PC-3 (cell line): ENCODE data around the gene RFPL1. TPM values are rescaled to one million over a fixed set of nuclear protein-coding genes. Genes with fewer than 3 reads are reported as not detected.
"Not testable (repeated sequence)": the region's sequence is repeated elsewhere in the genome, so short reads cannot be mapped to it uniquely, and the experiment has no call there.

Source experiments
- ATAC-seq: fragments of 200-7000 bp; cut with Tn5 transposase; 2 replicates; pipeline ENCODE4 v1.9.1; 2020; ENCODE audit warnings: mild to moderate bottlenecking, moderate library complexity
- BruUV-seq: library from RNA; stranded (reverse); fragments of 400-500 nt; replicated peaks from 2 replicates; lab custom pipeline; 2021; lab: Mats Ljungman, UMichigan
- CTCF ChIA-PET: fragments of 300-600 bp; sonication (Branson Sonifier 250); formaldehyde crosslinking; loops from one replicate; lab custom pipeline; 2022; ENCODE audit warnings: antibody characterized with exemption; lab: Charles Lee
- POLR2A ChIA-PET: fragments of 300-600 bp; sonication (Branson Sonifier 250); formaldehyde crosslinking; loops from one replicate; lab custom pipeline; 2022; ENCODE audit warnings: antibody characterized with exemption; ENCODE audit not compliant: unreplicated experiment; lab: Charles Lee
- DNase-seq: peaks from one replicate; pipeline ENCODE4 v3.0.0-alpha.2; 2015
- H2AFZ ChIP-seq: fragments of 300-600 bp; sonication (generic); 2 replicates; pipeline ENCODE4 v1.6.0; 2016; ENCODE audit warnings: antibody characterized with exemption, low read length
- H3F3A ChIP-seq: fragments of 300-600 bp; sonication (generic); one replicate; pipeline ENCODE4 v1.6.0; 2017; ENCODE audit warnings: antibody characterized with exemption, low read length, control low read depth, mild to moderate bottlenecking; ENCODE audit not compliant: unreplicated experiment
- H3K27ac ChIP-seq: fragments of 300-600 bp; sonication (generic); 2 replicates; pipeline ENCODE4 v1.5.1; 2016; ENCODE audit warnings: mild to moderate bottlenecking, low read length
- H3K27me3 ChIP-seq: fragments of 300-600 bp; sonication (generic); 2 replicates; pipeline ENCODE4 v1.6.1; 2016; ENCODE audit warnings: low read length, mixed read lengths
- H3K36me3 ChIP-seq: fragments of 300-600 bp; sonication (generic); 2 replicates; pipeline ENCODE4 v1.6.1; 2016; ENCODE audit warnings: low read depth, mixed run types, low read length, mixed read lengths
- H3K4me1 ChIP-seq: fragments of 300-600 bp; sonication (generic); 2 replicates; pipeline ENCODE4 v1.5.1; 2016; ENCODE audit warnings: low read length; ENCODE audit not compliant: insufficient read depth
- H3K4me2 ChIP-seq: fragments of 300-600 bp; sonication (generic); 2 replicates; pipeline ENCODE4 v1.6.0; 2016; ENCODE audit warnings: low read length
- H3K4me3 ChIP-seq: fragments of 300-600 bp; sonication (generic); 2 replicates; pipeline ENCODE4 v1.5.1; 2016; ENCODE audit warnings: mild to moderate bottlenecking, low read length, mixed read lengths
- H3K79me2 ChIP-seq: fragments of 300-600 bp; sonication (generic); 2 replicates; pipeline ENCODE4 v1.6.1; 2017; ENCODE audit warnings: low read length, mixed read lengths
- H3K9ac ChIP-seq: fragments of 300-600 bp; sonication (generic); 2 replicates; pipeline ENCODE4 v1.6.0; 2016; ENCODE audit warnings: mild to moderate bottlenecking, low read length
- H3K9me2 ChIP-seq: fragments of 300-600 bp; sonication (generic); replicated peaks from 2 replicates; pipeline ENCODE4 v1.6.1; 2016; ENCODE audit warnings: mixed run types, low read length, mixed read lengths
- H3K9me3 ChIP-seq: fragments of 300-600 bp; sonication (generic); 2 replicates; pipeline ENCODE4 v1.6.1; 2016; ENCODE audit warnings: low read length, mixed read lengths
- H4K20me1 ChIP-seq: fragments of 300-600 bp; sonication (generic); 2 replicates; pipeline ENCODE4 v1.6.1; 2016; ENCODE audit warnings: low read length, mixed read lengths
- EZH2 ChIP-seq: fragments of 300-600 bp; sonication (generic); IDR thresholded peaks from one replicate; pipeline ENCODE4 v1.6.1; 2017; ENCODE audit warnings: antibody characterized with exemption, mild to moderate bottlenecking, low read length; ENCODE audit not compliant: unreplicated experiment
- EZH2phosphoT487 ChIP-seq: fragments of 300-600 bp; sonication (generic); IDR thresholded peaks from 2 replicates; pipeline ENCODE4 v1.6.1; 2018; ENCODE audit warnings: mild to moderate bottlenecking, antibody characterized with exemption, low read length, borderline replicate concordance
- intact Hi-C: fragments of 100-400 bp; cut with micrococcal nuclease; formaldehyde crosslinking; loops from 2 replicates; pipeline ENCODE4 v1.9.0; 2023
- total RNA-seq: library from RNA; depleted of rRNA; stranded (reverse); fragments of >200 nt; gene quantifications from 2 replicates; pipeline ENCODE4 v1.2.3, GENCODE V29; 2014
- TF ChIP-seq, protein P1 (sequence below): fragments of 300-600 bp; sonication (generic); conservative IDR thresholded peaks from 2 replicates; pipeline ENCODE4 v1.5.1; 2017; ENCODE audit warnings: antibody characterized with exemption, low read depth, mild to moderate bottlenecking, low read length

The RFPL1 gene
- total RNA-seq, 1 experiment from 2014 or later: not detected

DNA sequence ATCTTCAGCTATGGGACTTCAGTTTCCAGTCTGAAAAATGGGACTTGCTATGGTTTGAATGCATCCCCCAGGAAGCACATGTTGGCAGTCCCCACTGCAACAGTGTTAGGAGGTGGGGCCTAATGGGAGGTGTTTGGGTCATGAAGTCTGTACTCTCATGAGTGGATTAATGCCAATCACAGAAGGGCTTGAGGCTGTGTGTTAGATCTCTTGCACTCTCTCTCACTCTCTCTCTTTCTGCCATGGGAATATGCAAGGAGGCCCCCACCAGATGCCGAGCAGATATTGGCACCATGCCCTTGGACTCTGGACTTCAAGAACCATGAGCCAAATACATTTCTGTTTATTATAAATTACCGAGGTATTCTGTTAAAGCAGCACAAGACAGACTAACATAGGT, 42.3 kb upstream of the RFPL1 start:
- no peaks in the 10 kb centered on the region for H3F3A ChIP-seq
- no peak for DNase-seq
- no peak overlapping the region for H3K9ac ChIP-seq
- BruUV-seq: no TSS peak
- intact Hi-C loops: no loop called here
- H3K4me1 ChIP-seq: peaks cover 22% of the 10 kb centered on the region
- H2AFZ ChIP-seq: no peak overlapping the region
- no peak for ATAC-seq
- ChIA-PET POLR2A (no interaction called here), CTCF (no interaction called here)
- no peaks in the 10 kb centered on the region for H3K9me3 ChIP-seq
- no peaks in the 10 kb centered on the region for H4K20me1 ChIP-seq
- H3K4me2 ChIP-seq: no peak overlapping the region
- no peaks in the 10 kb centered on the region for H3K27me3 ChIP-seq
- no peak overlapping the region for H3K27ac ChIP-seq
- no peaks in the 10 kb centered on the region for H3K9me2 ChIP-seq
- no peak for TF ChIP-seq EZH2
- TF ChIP-seq EZH2phosphoT487: no peak
- TF ChIP-seq, protein P1, sequence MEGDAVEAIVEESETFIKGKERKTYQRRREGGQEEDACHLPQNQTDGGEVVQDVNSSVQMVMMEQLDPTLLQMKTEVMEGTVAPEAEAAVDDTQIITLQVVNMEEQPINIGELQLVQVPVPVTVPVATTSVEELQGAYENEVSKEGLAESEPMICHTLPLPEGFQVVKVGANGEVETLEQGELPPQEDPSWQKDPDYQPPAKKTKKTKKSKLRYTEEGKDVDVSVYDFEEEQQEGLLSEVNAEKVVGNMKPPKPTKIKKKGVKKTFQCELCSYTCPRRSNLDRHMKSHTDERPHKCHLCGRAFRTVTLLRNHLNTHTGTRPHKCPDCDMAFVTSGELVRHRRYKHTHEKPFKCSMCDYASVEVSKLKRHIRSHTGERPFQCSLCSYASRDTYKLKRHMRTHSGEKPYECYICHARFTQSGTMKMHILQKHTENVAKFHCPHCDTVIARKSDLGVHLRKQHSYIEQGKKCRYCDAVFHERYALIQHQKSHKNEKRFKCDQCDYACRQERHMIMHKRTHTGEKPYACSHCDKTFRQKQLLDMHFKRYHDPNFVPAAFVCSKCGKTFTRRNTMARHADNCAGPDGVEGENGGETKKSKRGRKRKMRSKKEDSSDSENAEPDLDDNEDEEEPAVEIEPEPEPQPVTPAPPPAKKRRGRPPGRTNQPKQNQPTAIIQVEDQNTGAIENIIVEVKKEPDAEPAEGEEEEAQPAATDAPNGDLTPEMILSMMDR: no peak
- no peak overlapping the region for H3K4me3 ChIP-seq
- H3K79me2 ChIP-seq: no peaks in the 10 kb centered on the region
- no peaks in the 10 kb centered on the region for H3K36me3 ChIP-seq

DNA sequence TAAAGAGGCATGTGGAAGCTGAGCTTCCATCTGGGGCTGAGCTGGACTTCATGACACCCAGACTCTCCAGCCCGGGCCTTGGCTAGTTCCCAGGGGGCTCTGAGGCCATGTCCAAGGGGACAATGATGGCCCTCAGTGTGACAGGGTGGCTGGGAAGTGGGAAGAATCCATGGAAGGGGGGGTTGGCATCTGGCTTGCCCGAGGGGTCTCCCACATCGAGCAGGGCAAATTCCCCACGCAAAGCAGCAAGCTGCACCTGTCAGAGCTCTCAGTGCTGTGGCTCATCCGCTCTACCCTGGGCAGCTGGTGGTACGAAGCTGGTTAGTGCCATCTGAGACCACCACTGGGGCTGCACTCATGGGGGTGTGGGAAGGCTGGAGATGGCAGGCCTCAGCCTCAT, 40.6 kb upstream of the RFPL1 start:
- H3K9me2 ChIP-seq: no peaks in the 10 kb centered on the region
- H3F3A ChIP-seq: no peaks in the 10 kb centered on the region
- H3K4me3 ChIP-seq: no peak overlapping the region
- no peak overlapping the region for H3K4me2 ChIP-seq
- TF ChIP-seq, protein P1: no peak
- TF ChIP-seq EZH2phosphoT487 (no peak), EZH2 (no peak)
- H3K27ac ChIP-seq: no peak overlapping the region
- BruUV-seq: no TSS peak
- no peak overlapping the region for H3K9ac ChIP-seq
- intact Hi-C loops: no loop called here
- ATAC-seq (no peak), DNase-seq (no peak)
- H3K9me3 ChIP-seq: no peaks in the 10 kb centered on the region
- H3K27me3 ChIP-seq: no peaks in the 10 kb centered on the region
- peaks cover 22% of the 10 kb centered on the region for H3K4me1 ChIP-seq
- no peaks in the 10 kb centered on the region for H3K79me2 ChIP-seq
- no peak overlapping the region for H2AFZ ChIP-seq
- ChIA-PET POLR2A (no interaction called here), CTCF (no interaction called here)
- H3K36me3 ChIP-seq: no peaks in the 10 kb centered on the region
- no peaks in the 10 kb centered on the region for H4K20me1 ChIP-seq

DNA sequence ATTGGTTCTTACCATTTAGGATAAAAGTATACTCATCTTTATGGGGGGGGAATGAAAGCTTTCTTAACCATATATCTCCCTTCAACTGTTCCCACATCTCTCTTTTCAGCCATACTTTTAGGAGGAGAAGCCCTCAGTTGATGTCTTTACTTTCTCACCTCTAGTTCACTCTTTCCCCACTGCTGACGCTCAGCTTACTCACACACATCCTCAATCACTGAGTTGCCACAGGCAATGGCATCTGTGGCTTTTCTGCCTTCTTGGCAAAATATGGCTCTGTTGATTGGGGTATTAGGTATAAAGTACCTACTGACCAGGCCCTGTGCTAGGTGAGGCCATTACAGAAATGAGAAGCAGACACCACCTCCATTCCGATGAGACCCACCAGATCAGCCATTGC, 37.8 kb upstream of the RFPL1 start:
- no peaks in the 10 kb centered on the region for H3K9me2 ChIP-seq

DNA sequence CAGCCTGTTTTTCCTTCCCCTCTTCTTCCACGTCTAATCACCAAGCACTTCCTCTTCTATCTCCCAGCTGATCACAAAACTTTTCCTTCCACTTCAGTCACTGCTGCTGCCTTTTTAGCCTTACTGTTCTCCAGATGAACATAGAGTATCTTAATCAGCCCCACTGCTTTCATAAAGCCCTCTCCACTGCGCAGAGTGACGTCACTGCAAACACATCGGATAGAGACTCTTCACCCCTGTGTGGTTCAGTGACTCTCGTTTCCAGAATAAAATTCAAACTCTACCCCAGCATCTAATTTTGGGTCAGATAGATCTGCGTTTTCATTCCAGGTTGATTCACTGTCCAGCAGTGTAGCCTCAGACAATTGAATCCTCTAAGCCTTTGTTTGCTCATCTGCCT, 36.8 kb upstream of the RFPL1 start:
- H3K36me3 ChIP-seq, intact Hi-C loops, H3K9ac ChIP-seq, H3K9me2 ChIP-seq, H3K27me3 ChIP-seq, BruUV-seq, H3F3A ChIP-seq, H3K4me3 ChIP-seq, POLR2A ChIA-PET, H3K27ac ChIP-seq, CTCF ChIA-PET, H3K79me2 ChIP-seq, H4K20me1 ChIP-seq, DNase-seq, H3K9me3 ChIP-seq, H2AFZ ChIP-seq, ATAC-seq, H3K4me2 ChIP-seq: not testable (repeated sequence)
- H3K4me1 ChIP-seq: peaks cover 22% of the 10 kb centered on the region

More for the DNA sequence above, 37.8 kb upstream of the RFPL1 start:
- H4K20me1 ChIP-seq: no peaks in the 10 kb centered on the region
- intact Hi-C loops: no loop called here
- H3K36me3 ChIP-seq: no peaks in the 10 kb centered on the region
- no peak overlapping the region for H3K4me2 ChIP-seq
- H3K27me3 ChIP-seq: no peaks in the 10 kb centered on the region
- no peak overlapping the region for H3K4me3 ChIP-seq
- ATAC-seq: peak; percentile 53; the same call in 1 of the 2 replicates
- no peak overlapping the region for H2AFZ ChIP-seq
- no peaks in the 10 kb centered on the region for H3K79me2 ChIP-seq
- H3F3A ChIP-seq: no peaks in the 10 kb centered on the region
- peaks cover 22% of the 10 kb centered on the region for H3K4me1 ChIP-seq
- TF ChIP-seq EZH2phosphoT487 (no peak), EZH2 (no peak)
- TF ChIP-seq, protein P1: no peak
- H3K9me3 ChIP-seq: no peaks in the 10 kb centered on the region
- ChIA-PET CTCF (no interaction called here), POLR2A (no interaction called here)
- DNase-seq: peak; percentile 68
- H3K9ac ChIP-seq: no peak overlapping the region
- no peak overlapping the region for H3K27ac ChIP-seq
- no TSS peak for BruUV-seq
